ENCODE data around the gene UBE2J2. TPM values are rescaled to one million over a fixed set of nuclear protein-coding genes. Genes with fewer than 3 reads are reported as not detected.

Gene UBE2J2
- total RNA-seq, 1 experiment from 2014 or later = 54.2 TPM

DNA sequence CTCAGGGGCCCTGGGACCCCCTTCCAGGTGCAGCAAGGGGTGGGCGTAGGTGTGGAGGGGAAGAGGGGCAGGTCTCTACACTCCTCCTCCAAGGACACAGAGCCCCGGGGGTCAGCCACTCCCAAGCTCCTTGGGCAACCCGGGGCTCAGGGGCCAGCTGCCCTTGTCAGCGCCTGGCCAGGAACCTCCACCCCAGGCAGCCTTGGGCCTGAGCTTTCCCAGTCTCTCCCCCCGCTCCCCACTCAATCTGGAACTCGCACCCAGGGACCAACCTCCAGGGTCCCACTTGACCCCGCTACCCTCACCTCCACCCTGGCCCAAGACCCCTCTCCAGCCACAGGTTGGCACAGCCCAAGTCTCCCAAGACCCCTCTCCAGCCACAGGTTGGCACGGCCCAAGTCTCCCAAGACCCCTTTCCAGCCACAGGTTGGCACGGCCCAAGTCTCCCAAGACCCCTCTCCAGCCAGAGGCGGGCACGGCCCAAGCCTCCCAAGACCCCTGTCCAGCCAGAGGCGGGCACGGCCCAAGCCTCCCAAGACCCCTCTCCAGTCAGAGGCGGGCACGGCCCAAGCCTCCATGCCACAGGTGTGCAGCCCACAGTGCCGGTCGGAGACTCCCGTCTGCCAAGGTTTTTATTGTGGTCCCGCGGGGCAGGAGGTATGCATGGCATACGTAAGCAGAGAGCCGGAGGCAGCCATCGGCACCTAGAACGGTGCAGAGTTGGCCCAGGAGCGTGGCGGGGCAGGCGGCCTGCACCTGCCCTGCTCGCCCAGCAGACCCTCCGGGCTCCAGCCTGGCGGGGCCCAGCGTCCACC lies 62.7 kb downstream of the UBE2J2 start:
- intact Hi-C loops (cut with micrococcal nuclease; ENCODE audit: unreplicated experiment) = no loop called here
- Histone ChIP-seq H3F3A (ENCODE audit: insufficient read depth, low read depth) (peaks cover 7% of the 10 kb centered on the region; the same call in 1 of the 2 replicates), H3K4me3 (no peak overlapping the region), H3K36me3 (ENCODE audit: low read depth) (no peaks in the 10 kb centered on the region), H2AFZ (no peak overlapping the region), H3K4me1 (replicated peaks; ENCODE audit: insufficient read depth) (peaks cover 11% of the 10 kb centered on the region), H4K20me1 (ENCODE audit: insufficient read depth) (0 out of 2 replicates have a peak, but pooled peaks cover 4% of the 10 kb centered on the region), H3K79me2 (ENCODE audit: low read depth) (no peaks in the 10 kb centered on the region), H3K9me3 (ENCODE audit: insufficient read depth, low read depth) (no peaks in the 10 kb centered on the region), H3K27me3 (ENCODE audit: insufficient read depth, low read depth) (no peaks in the 10 kb centered on the region), H3K4me2 (no peak overlapping the region), H3K9me2 (ENCODE audit: insufficient read depth) (no peaks in the 10 kb centered on the region), H3K27ac (no peak overlapping the region)
- TF ChIP-seq EZH2 (IDR thresholded peaks at IDR 0.05; ENCODE audit: low read depth) = no peak
- TF ChIP-seq, protein P1, sequence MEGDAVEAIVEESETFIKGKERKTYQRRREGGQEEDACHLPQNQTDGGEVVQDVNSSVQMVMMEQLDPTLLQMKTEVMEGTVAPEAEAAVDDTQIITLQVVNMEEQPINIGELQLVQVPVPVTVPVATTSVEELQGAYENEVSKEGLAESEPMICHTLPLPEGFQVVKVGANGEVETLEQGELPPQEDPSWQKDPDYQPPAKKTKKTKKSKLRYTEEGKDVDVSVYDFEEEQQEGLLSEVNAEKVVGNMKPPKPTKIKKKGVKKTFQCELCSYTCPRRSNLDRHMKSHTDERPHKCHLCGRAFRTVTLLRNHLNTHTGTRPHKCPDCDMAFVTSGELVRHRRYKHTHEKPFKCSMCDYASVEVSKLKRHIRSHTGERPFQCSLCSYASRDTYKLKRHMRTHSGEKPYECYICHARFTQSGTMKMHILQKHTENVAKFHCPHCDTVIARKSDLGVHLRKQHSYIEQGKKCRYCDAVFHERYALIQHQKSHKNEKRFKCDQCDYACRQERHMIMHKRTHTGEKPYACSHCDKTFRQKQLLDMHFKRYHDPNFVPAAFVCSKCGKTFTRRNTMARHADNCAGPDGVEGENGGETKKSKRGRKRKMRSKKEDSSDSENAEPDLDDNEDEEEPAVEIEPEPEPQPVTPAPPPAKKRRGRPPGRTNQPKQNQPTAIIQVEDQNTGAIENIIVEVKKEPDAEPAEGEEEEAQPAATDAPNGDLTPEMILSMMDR (conservative IDR thresholded peaks at IDR 0.05) = no peak
- no peak for DNase-seq
- BruUV-seq (replicated peaks) = no TSS peak
- CTCF ChIA-PET = no interaction called here
- POLR2A ChIA-PET (ENCODE audit: unreplicated experiment) = no interaction called here

DNA sequence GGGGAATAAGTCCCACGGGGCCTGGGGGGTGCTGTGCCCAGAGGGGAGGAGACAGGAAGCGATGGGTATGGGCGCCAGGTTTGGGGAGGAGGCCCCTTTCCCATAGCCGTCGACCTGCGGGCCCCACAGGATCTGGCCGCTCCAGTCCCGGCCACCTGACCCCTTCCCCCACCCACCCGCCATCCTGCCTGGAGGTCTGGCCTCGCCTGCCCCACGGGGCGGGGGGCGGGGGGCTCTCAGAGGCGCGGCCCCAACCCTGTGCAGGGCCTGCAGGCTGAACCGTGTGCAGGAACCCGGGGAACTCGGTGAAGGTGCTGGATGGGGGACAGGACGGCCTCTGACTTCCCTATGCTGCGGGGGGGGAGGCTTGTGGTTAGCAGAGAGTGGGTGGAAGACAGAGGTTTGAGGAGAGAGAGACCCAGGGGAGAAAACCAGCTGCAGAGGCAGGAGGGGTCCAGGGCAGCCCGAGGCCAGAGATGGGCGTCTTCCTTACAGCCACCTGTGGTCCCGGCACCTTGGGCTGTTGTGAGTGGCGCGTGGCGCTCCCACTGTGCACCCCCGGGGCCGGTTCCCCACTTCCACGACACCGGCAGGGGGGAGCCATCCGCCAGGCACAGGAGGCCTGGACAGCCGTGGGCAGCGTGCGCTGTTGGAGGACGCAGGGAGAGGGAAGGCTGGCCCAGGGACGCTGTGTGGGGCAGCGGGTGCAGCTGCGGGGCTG lies 64.8 kb downstream of the UBE2J2 start:
- intact Hi-C loops (cut with micrococcal nuclease; ENCODE audit: unreplicated experiment) = loop anchor here (5.0 kb wide), 1 partner anchor 47 kb away; no protein-coding TSS in a partner anchor
- Histone ChIP-seq H4K20me1 (ENCODE audit: insufficient read depth) (no peaks in the 10 kb centered on the region), H3K4me2 (peak overlapping the region; percentile 84), H2AFZ (no peak overlapping the region), H3K9me2 (ENCODE audit: insufficient read depth) (no peaks in the 10 kb centered on the region), H3K4me3 (peak overlapping the region; percentile 49; the same call in 1 of the 2 replicates), H3F3A (ENCODE audit: insufficient read depth, low read depth) (peaks cover 7% of the 10 kb centered on the region; the same call in 1 of the 2 replicates), H3K36me3 (ENCODE audit: low read depth) (no peaks in the 10 kb centered on the region), H3K79me2 (ENCODE audit: low read depth) (no peaks in the 10 kb centered on the region), H3K27ac (no peak overlapping the region), H3K9me3 (ENCODE audit: insufficient read depth, low read depth) (no peaks in the 10 kb centered on the region), H3K4me1 (replicated peaks; ENCODE audit: insufficient read depth) (peaks cover 11% of the 10 kb centered on the region), H3K27me3 (ENCODE audit: insufficient read depth, low read depth) (no peaks in the 10 kb centered on the region)
- TF ChIP-seq, protein P1 (conservative IDR thresholded peaks at IDR 0.05) = no peak
- TF ChIP-seq EZH2 (IDR thresholded peaks at IDR 0.05; ENCODE audit: low read depth) = no peak
- no TSS peak for BruUV-seq (replicated peaks)
- CTCF ChIA-PET = no interaction called here
- DNase-seq = no peak
- POLR2A ChIA-PET (ENCODE audit: unreplicated experiment) = no interaction called here

DNA sequence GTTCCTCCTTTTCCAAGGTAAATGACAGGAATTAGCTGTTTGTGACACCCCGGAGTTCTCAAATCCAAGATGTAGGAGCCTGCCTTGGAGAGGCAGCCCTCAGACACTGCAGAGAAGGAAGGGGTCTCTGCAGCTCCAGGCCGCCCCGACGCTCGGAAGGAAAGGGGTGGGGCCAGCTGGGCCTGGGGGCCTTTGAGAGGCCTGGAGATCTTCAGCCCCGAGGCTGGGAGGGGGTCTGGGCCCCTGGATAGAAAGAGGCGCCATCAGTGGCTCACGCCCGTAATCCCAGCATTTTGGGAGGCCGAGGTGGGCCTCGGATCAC lies 66.1 kb downstream of the UBE2J2 start:
- DNase-seq = no peak
- Histone ChIP-seq H3K9me3 (ENCODE audit: insufficient read depth, low read depth) (no peaks in the 10 kb centered on the region), H3K9me2 (ENCODE audit: insufficient read depth) (no peaks in the 10 kb centered on the region), H3K27me3 (ENCODE audit: insufficient read depth, low read depth) (no peaks in the 10 kb centered on the region), H3K27ac (no peak overlapping the region), H3K4me2 (peak overlapping the region; percentile 84), H3K79me2 (ENCODE audit: low read depth) (no peaks in the 10 kb centered on the region), H2AFZ (no peak overlapping the region), H3F3A (ENCODE audit: insufficient read depth, low read depth) (peaks cover 7% of the 10 kb centered on the region; the same call in 1 of the 2 replicates), H3K4me1 (replicated peaks; ENCODE audit: insufficient read depth) (peaks cover 11% of the 10 kb centered on the region), H3K4me3 (peak overlapping the region; percentile 49; the same call in 1 of the 2 replicates), H3K36me3 (ENCODE audit: low read depth) (no peaks in the 10 kb centered on the region), H4K20me1 (ENCODE audit: insufficient read depth) (no peaks in the 10 kb centered on the region)
- intact Hi-C loops (cut with micrococcal nuclease; ENCODE audit: unreplicated experiment) = loop anchor here (5.0 kb wide), 1 partner anchor 45 kb away; no protein-coding TSS in a partner anchor
- CTCF ChIA-PET = no interaction called here
- TF ChIP-seq, protein P1 (conservative IDR thresholded peaks at IDR 0.05) = no peak
- TF ChIP-seq EZH2 (IDR thresholded peaks at IDR 0.05; ENCODE audit: low read depth) = no peak
- BruUV-seq (replicated peaks) = no TSS peak
- POLR2A ChIA-PET (ENCODE audit: unreplicated experiment) = no interaction called here

Data from PC-9 (cell line).